ENCODE measurements around the gene PFN1. TPM values are rescaled to one million over a fixed set of nuclear protein-coding genes. Genes with fewer than 3 reads are reported as not detected.

PFN1 gene
- total and polyA plus RNA-seq, 9 of the 15 experiments (the other 6 are each of a cell fraction or from before 2014, with no cell fraction given): 60.5 to 1,479 (median 456) TPM

GRCh38 chr17:4949321-4950074 lies 1.2 kb upstream of the PFN1 start (continued):
- TF ChIP-seq NR2C2 (CRISPR knock-in tag; IDR thresholded peaks at IDR 0.05): 0 out of 2 replicates have a peak, but pooled peaks have one; percentile 62
- TF ChIP-seq NR2C2 (tag; IDR thresholded peaks at IDR 0.05): peak; percentile 88
- no peak for TF ChIP-seq RBM39 (optimal IDR thresholded peaks at IDR 0.05; ENCODE audit: low read depth, low read length)
- TF ChIP-seq ARID4B (CRISPR knock-in tag; IDR thresholded peaks at IDR 0.05): no peak
- no peak for TF ChIP-seq MBD2 (IDR thresholded peaks at IDR 0.05; ENCODE audit: borderline replicate concordance, low read depth)
- no peak for TF ChIP-seq ZNF655 (CRISPR knock-in tag; IDR thresholded peaks at IDR 0.05)
- no peak for TF ChIP-seq NELFE (IDR thresholded peaks at IDR 0.05; ENCODE audit: insufficient read depth, insufficient read length)
- no peak for TF ChIP-seq TAF1 (IDR thresholded peaks at IDR 0.05; ENCODE audit: control insufficient read depth, extremely low read depth, insufficient read depth, low read length, severe bottlenecking)
- no peak for TF ChIP-seq EGR1 (conservative IDR thresholded peaks at IDR 0.05)
- TF ChIP-seq NCOR1 (IDR thresholded peaks at IDR 0.05): peak; percentile 54
- TF ChIP-seq ELK1 (CRISPR knock-in tag; IDR thresholded peaks at IDR 0.05): no peak
- no peak for TF ChIP-seq ZNF143 (CRISPR knock-in tag; IDR thresholded peaks at IDR 0.05)
- no peak for TF ChIP-seq ETS2 (tag; IDR thresholded peaks at IDR 0.05; ENCODE audit: borderline replicate concordance, poor library complexity, severe bottlenecking)
- no peak; the same call in 1 of the 2 replicates for TF ChIP-seq ZFX (CRISPR knock-in tag; IDR thresholded peaks at IDR 0.05)
- TF ChIP-seq NCOA1 (IDR thresholded peaks at IDR 0.05; ENCODE audit: low read depth): no peak
- peak; percentile 94 for TF ChIP-seq SAFB (IDR thresholded peaks at IDR 0.05; ENCODE audit: borderline replicate concordance, low read depth, low read length)
- no peak for TF ChIP-seq ZNF121 (CRISPR knock-in tag; conservative IDR thresholded peaks at IDR 0.05)
- TF ChIP-seq COPS2 (conservative IDR thresholded peaks at IDR 0.05): no peak
- no peak for TF ChIP-seq ZC3H11A (IDR thresholded peaks at IDR 0.05; ENCODE audit: low read depth, low read length)
